OCI-LY3 (cell line): ENCODE data around the gene PLAAT4.

Source experiments
- H2AFZ ChIP-seq: fragments of 200-600, 300-600 bp; shearing (Covaris generic); 2 replicates; pipeline ENCODE4 v1.6.0; 2014; ENCODE audit warnings: antibody characterized with exemption, low read depth, low read length
- H3K27ac ChIP-seq: fragments of 200-600, 300-600 bp; sonication (generic); 2 replicates; pipeline ENCODE4 v1.5.1; 2014; ENCODE audit warnings: mild to moderate bottlenecking, low read length, moderate library complexity, mixed read lengths
- H3K27me3 ChIP-seq: fragments of 200-600, 300-600 bp; sonication (generic); 2 replicates; pipeline ENCODE4 v1.6.1; 2014; ENCODE audit warnings: low read depth, low read length, mixed read lengths
- H3K36me3 ChIP-seq: fragments of 200-600, 300-600 bp; sonication (generic); replicated peaks from 2 replicates; pipeline ENCODE3; 2014; ENCODE audit warnings: low read depth, low read length, mixed read lengths
- H3K4me1 ChIP-seq: fragments of 300-600, 200-600 bp; sonication (generic); 2 replicates; pipeline ENCODE4 v1.6.1; 2014; ENCODE audit warnings: low read length, mixed read lengths
- H3K4me2 ChIP-seq: fragments of 200-600, 300-600 bp; sonication (generic); 2 replicates; pipeline ENCODE4 v1.6.1; 2014; ENCODE audit warnings: low read length, mixed read lengths
- H3K4me3 ChIP-seq: fragments of 300-600, 200-600 bp; sonication (generic); 2 replicates; pipeline ENCODE4 v1.5.1; 2014; ENCODE audit warnings: antibody characterized with exemption, mild to moderate bottlenecking, low read length, moderate library complexity
- H3K79me2 ChIP-seq: fragments of 300-600, 200-600 bp; shearing (Covaris generic); 2 replicates; pipeline ENCODE4 v1.6.1; 2014; ENCODE audit warnings: mild to moderate bottlenecking, low read length, mixed read lengths
- H3K9ac ChIP-seq: fragments of 300-600, 200-600 bp; shearing (Covaris generic); 2 replicates; pipeline ENCODE4 v1.6.0; 2014; ENCODE audit warnings: mild to moderate bottlenecking, low read length, moderate library complexity
- H3K9me3 ChIP-seq: fragments of 200-600, 300-600 bp; shearing (Covaris generic); 2 replicates; pipeline ENCODE4 v1.6.1; 2014; ENCODE audit warnings: low read length, mixed read lengths; ENCODE audit not compliant: insufficient read depth
- H4K20me1 ChIP-seq: fragments of 200-600, 300-600 bp; sonication (generic); 2 replicates; pipeline ENCODE4 v1.6.1; 2016; ENCODE audit warnings: low read length, mixed read lengths; ENCODE audit not compliant: insufficient read depth
- EZH2phosphoT487 ChIP-seq: fragments of 200-600 bp; shearing (Covaris generic); IDR thresholded peaks from 2 replicates; pipeline ENCODE4 v1.6.1; 2018; ENCODE audit warnings: antibody characterized with exemption, mixed run types, low read depth
- TF ChIP-seq, protein P1 (sequence below): fragments of 200-600, 300-600 bp; sonication (generic); IDR thresholded peaks from 2 replicates; pipeline ENCODE4 v1.5.1; 2014; ENCODE audit warnings: antibody characterized with exemption, low read length, low read depth

Gene PLAAT4

DNA sequence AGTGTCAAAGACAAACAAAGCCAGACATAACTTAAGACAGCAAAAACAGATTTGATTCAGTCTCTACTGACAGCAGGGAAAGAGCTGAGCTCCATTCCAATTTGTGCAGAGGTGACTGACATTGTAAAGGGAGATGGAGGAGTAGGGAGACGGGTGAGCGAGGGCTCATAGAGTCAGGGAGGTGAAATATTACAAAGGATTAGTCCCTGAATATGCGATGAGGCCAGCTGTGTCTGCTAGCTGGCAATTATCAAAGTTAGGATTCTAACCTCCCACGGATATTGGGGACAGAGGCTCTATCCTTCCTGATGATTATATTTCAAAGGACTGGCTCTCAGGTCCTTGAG is 18.2 kb downstream of the PLAAT4 start:
- H3K9ac ChIP-seq = no peak overlapping the region
- H3K4me2 ChIP-seq = no peak overlapping the region

DNA sequence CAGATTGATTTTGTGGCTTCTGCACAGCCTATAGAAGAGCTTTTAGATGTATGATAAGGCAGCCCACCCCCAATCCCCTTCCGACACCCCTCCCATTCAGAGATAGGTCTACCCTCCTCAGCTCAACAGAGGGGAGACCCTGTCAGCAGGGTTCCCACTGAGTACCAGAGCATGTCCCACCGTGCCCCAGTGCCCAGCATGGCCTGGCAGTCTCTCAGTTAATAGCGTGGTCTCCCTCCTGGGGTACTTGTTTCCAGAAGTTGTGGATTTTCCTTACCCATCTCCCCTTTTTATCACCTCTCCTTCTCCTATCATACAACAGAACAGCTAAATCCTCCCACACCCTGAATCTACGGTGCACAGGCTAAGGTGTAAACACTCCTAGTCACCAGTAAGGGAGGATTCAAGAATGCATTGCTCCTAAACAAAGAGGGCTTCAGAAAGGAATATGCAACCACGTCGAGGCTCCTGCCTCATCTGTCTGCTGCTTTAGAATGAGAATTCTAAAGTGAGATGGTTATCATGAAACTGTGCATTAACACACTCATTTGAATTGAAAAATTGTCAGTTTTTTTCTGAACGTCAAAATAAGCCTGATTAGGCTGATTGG is 19.9 kb downstream of the PLAAT4 start:
- Histone ChIP-seq H3K36me3 (no peaks in the 10 kb centered on the region), H3K27ac (no peak overlapping the region), H3K4me2 (no peak overlapping the region), H3K9me3 (no peaks in the 10 kb centered on the region), H2AFZ (no peak overlapping the region), H3K27me3 (peaks cover 40% of the 10 kb centered on the region), H3K9ac (no peak overlapping the region), H3K4me3 (no peak overlapping the region), H4K20me1 (no peaks in the 10 kb centered on the region), H3K79me2 (no peaks in the 10 kb centered on the region), H3K4me1 (peaks cover 14% of the 10 kb centered on the region)
- TF ChIP-seq, protein P1, sequence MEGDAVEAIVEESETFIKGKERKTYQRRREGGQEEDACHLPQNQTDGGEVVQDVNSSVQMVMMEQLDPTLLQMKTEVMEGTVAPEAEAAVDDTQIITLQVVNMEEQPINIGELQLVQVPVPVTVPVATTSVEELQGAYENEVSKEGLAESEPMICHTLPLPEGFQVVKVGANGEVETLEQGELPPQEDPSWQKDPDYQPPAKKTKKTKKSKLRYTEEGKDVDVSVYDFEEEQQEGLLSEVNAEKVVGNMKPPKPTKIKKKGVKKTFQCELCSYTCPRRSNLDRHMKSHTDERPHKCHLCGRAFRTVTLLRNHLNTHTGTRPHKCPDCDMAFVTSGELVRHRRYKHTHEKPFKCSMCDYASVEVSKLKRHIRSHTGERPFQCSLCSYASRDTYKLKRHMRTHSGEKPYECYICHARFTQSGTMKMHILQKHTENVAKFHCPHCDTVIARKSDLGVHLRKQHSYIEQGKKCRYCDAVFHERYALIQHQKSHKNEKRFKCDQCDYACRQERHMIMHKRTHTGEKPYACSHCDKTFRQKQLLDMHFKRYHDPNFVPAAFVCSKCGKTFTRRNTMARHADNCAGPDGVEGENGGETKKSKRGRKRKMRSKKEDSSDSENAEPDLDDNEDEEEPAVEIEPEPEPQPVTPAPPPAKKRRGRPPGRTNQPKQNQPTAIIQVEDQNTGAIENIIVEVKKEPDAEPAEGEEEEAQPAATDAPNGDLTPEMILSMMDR = no peak
- TF ChIP-seq EZH2phosphoT487 = no peak

More for the DNA sequence above, 18.2 kb downstream of the PLAAT4 start:
- Histone ChIP-seq H4K20me1 (no peaks in the 10 kb centered on the region), H3K9me3 (no peaks in the 10 kb centered on the region), H3K79me2 (no peaks in the 10 kb centered on the region), H3K36me3 (no peaks in the 10 kb centered on the region), H3K27me3 (peaks cover 29% of the 10 kb centered on the region), H2AFZ (no peak overlapping the region), H3K4me1 (peaks cover 14% of the 10 kb centered on the region), H3K4me3 (no peak overlapping the region), H3K27ac (no peak overlapping the region)
- no peak for TF ChIP-seq EZH2phosphoT487
- TF ChIP-seq, protein P1 = no peak

DNA sequence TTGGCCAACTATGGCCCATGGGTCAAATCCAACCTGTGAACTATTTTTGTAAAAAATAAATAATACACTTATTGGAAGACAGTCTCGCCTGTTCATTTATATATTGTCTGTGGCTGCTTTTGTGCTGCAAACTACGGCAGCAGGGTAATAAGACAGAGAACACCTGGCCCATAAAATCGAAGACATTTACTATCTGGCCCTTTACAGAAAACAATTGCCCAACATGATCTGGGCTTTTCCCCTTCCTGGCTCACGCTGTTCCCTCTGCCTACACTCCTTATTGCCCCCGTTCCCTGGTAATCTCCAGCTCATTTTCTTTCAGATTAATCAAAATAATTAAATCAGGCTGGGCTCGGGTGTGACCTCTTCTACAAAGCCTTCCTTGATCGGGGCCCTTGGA is 21.0 kb downstream of the PLAAT4 start:
- no peaks in the 10 kb centered on the region for H4K20me1 ChIP-seq
- no peaks in the 10 kb centered on the region for H3K9me3 ChIP-seq
- H3K4me2 ChIP-seq = no peak overlapping the region
- H3K79me2 ChIP-seq = no peaks in the 10 kb centered on the region
- H3K36me3 ChIP-seq = no peaks in the 10 kb centered on the region
- H2AFZ ChIP-seq = no peak overlapping the region
- H3K9ac ChIP-seq = no peak overlapping the region
- no peak overlapping the region for H3K27ac ChIP-seq
- H3K4me1 ChIP-seq = peaks cover 14% of the 10 kb centered on the region
- H3K27me3 ChIP-seq = peaks cover 48% of the 10 kb centered on the region
- H3K4me3 ChIP-seq = no peak overlapping the region
- TF ChIP-seq, protein P1 = no peak
- TF ChIP-seq EZH2phosphoT487 = no peak

DNA sequence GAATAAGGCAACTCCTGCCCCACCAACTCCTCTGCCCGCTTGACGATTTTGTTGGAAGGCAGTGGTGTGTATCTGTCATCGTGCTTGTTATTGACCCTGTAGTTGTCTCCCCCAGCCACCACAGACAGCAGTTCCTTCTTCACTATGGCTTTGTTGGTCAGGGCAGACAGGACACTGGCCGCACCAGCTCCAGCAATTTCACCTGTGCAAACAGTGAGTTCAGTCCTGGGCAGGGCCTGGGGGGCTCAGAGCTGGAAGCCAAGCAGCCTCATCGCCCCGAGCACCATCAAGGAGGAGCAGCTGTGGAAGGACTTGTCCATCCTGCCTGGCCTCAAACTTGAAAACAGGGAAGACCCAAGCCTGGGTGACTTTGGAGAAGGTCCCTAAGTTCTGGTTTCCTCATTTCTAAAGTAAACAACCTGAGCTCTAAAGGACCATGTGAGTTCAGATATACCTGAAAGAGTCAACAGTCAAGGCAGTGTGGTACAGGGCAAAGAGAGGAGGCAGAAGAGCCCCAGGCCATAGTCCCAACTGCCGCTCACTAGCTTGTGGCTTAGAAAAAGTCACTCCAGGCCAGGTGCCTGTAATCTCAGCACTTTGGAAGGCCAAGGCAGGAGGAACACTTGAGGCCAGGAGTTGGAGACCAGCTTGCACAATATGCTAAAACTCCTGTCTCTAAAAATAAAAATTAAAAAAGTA is 22.0 kb downstream of the PLAAT4 start:
- H3K36me3 ChIP-seq = no peaks in the 10 kb centered on the region
- no peak overlapping the region for H2AFZ ChIP-seq
- H3K4me2 ChIP-seq = no peak overlapping the region
- H3K27me3 ChIP-seq = peaks cover 56% of the 10 kb centered on the region
- no peak for TF ChIP-seq EZH2phosphoT487
- TF ChIP-seq, protein P1 = no peak
- H3K27ac ChIP-seq = no peak overlapping the region
- H3K79me2 ChIP-seq = no peaks in the 10 kb centered on the region
- H3K4me3 ChIP-seq = no peak overlapping the region
- H4K20me1 ChIP-seq = no peaks in the 10 kb centered on the region
- H3K9me3 ChIP-seq = no peaks in the 10 kb centered on the region
- H3K9ac ChIP-seq = no peak overlapping the region
- H3K4me1 ChIP-seq = peaks cover 8% of the 10 kb centered on the region
